ENCODE measurements around the gene MAN2B1.

The MAN2B1 gene

DNA sequence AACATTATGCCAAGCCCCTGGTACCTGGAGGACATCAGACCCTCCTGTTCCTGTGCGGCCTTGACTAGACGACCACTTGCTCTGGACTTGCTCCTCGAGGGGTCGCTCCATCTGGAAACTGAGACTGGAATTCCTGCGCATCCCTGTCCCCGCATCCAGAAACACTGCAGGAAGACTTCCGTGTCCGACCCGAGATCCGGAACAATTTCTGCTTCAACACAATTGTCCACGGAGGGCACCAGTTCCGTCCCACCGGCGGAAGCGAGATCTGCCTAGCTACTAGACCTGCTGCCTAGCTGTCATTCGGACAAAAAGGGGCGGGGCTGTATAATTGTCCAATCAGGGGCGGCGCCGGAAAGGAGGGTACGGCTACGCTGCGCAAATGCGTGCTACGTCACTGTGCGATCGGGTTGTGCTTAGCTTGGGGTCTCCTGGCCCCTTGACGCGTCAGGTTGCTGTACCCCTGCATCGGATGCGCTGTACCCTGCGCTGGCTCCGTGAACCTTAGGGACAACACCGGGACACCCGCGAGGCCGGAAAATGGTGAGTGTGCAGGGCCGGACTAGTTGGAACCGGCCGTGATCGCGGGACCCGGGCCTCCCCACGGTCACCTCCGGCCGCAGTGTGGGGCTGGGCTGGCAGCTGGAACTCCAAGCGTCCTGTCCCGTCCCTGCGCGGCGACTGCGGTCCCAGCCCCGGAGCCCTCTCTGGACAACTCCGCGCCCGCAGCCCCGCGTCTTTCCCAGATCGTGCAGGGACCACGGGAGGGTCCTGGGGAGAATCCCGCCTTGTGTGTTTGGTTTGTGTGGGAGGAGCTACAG is 55.8 kb downstream of the MAN2B1 start, which contains the start of the genes ZNF490 and ZNF791:
TSS of gene ZNF490 (minus strand) at position 274 of the 821 bp plus-strand sequence. CDS start at position 141, 133 bp downstream.
TSS of gene ZNF791 (plus strand) at position 381 of the 821 bp plus-strand sequence. CDS start at position 541, 160 bp downstream.
- peak; percentile 98 for DNase-seq

DNA sequence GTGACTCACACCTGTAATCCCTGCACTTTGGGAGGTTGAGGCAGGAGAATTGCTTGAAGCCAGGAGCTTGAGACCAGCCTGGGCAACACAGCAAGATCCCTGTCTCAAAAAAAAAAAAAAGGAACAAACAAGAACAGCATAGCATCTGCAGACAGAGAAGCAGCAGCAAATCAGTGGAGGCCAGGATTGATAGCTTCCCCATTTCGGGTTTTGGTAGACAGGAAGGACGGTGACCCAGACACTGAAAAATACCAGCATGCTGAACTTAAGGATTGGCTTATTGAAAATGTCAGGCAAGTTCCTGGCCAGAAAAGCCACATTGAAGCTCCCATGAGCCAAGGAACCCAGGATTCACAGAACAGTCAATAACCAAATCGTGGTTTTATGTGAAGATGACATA is 58.9 kb downstream of the MAN2B1 start:
- DNase-seq: no peak

DNA sequence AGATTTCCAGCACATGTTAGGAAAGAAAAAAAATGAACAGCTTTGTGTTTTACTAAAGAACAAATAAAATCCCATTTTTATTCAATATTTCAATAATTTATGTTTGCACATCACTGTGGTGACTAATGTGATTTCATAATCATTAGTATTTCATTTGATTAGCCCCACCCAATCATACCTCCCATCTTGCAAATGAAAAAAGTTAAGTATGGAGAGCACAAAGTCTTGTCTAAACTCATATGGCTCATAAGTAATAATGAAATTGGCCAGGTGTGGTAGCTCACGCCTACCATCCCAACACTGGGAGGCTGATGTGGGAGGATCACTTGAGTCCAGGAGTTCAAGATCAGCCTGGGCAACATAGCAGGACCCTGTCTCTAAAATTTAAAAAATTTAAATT is 59.7 kb downstream of the MAN2B1 start:
- no peak for DNase-seq

DNA sequence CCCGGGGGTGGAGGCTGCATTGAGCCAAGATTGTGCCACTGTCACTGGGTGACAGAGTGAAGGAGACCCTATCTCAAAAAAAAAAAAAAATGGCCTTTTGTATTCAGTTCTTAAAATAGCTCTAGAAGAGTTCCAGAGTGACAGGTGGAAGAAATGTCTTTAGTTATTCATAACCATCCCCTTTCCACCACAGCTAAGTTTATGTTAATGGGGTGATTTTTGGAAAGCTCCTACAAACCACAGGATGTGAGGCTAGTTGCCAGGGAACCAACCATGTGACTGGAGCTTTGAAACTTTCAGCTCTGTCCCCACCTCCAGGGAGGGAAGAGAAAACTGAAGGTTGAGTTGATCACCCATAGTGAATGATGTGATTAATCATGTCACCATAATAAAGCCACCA is 62.8 kb downstream of the MAN2B1 start:
- DNase-seq: peak; percentile 19

DNA sequence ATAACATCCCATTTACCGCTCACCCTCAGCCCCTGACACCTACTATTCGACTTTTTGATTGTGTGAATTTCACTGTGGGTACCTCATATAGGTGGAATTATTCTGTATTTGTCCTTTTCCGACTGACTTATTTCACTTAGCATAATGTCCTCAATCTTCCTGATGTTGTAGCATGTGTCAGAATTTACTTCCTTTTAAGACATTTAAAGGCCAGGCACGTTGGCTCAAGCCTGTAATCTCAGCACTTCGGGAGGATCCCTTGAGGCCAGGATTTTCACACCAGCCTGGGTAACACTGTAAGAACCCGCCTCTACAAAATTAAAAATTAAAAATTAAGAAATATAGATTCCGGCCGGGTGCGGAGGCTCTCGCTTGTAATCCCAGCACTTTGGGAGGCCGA is 68.9 kb downstream of the MAN2B1 start:
- DNase-seq: no peak

DNA sequence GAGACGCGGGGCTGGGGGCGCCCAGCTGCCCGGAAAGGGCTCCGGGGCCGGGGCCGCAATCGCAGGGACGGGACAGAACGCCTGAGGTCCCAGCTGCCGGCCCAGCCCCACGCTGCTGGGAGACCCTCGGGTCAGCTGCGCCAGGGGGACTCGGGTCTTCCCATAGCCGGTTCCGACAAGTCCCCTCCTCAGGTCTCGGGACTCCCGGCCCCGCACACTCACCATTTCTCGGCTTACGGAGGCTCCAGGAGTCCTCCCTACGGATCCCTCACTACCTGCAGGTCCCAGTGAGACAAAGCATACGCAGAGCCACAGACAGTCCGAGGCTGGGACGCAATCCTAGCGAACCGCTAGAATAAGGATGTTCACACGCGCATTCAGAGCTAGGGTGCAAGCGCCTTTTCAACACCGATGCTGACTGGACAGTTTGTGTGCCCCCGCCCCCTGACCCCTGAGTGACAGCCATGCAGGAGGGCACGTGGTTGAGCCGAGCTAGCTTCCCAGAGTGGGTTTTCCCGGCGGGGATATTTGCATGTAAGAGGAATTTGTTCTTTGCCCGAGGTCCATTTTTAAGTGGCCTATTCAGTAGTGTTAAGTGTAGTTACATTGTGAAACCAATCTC is 69.5 kb downstream of the MAN2B1 start:
- DNase-seq: no peak

Measured in hematopoietic multipotent progenitor cell treated with erythropoietin and hydrocortisone succinate and interleukin-3 and kit ligand, for 8 days (in vitro differentiated cells).